Kidney epithelial cell (primary cell): ENCODE measurements around the gene CPLX4. TPM values are rescaled to one million over a fixed set of nuclear protein-coding genes. Genes with fewer than 3 reads are reported as not detected.

Experiments
- DNase-seq: peaks from one replicate; pipeline ENCODE4 v3.0.0-alpha.2; 2010; ENCODE audit warnings: low read depth
- H3K27me3 ChIP-seq: 2 replicates; pipeline ENCODE4 v1.6.0; 2011; ENCODE audit warnings: low read length; ENCODE audit not compliant: control insufficient read depth, insufficient read depth
- H3K36me3 ChIP-seq: 2 replicates; pipeline ENCODE4 v1.5.1; 2011; ENCODE audit warnings: low read length; ENCODE audit not compliant: control insufficient read depth, insufficient read depth
- H3K4me3 ChIP-seq: 2 replicates; pipeline ENCODE4 v1.5.1; 2011; ENCODE audit warnings: low read depth, mild to moderate bottlenecking, control low read depth, low read length
- total RNA-seq: library from RNA; depleted of rRNA; stranded (reverse); fragments of >200 nt; gene quantifications from 2 replicates; pipeline ENCODE4 v1.2.3, GENCODE V29; 2015
- TF ChIP-seq, protein P1 (sequence below): IDR thresholded peaks from 2 replicates; pipeline ENCODE4 v1.5.1; 2011; ENCODE audit warnings: mild to moderate bottlenecking, moderate library complexity, low read length, control low read depth, inconsistent platforms; ENCODE audit not compliant: insufficient read depth, poor library complexity, severe bottlenecking

Gene CPLX4
- total RNA-seq, 1 donor from 2014 or later, result not detected

DNA sequence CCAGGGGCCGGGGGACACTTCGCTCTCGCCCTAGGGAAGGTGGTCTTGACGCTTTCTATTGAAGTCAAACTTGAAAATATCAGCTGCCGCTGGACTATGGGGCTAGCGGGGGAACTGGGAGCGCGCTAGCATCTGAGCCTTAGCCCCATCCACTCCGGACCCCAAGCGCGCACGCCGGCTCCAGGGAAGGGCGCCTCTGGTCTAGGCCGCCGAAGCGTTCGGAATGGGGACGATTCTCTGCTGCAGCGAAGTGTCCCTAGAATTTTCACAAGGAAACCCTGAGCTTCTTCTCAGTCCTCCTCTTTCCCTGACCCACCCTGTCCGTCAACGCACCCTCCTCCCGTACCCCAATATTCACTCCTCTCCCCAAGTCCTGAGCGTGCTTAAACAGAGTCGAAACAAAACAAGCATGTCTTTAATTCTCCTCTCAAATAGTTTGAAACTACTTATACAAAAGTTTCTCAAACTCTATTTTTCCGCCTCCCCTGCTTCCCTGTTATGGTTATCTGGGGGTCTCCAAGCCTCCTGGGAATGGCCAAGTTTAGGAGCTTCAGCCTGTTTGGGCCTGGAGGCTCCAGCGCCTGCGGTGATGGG lies 50.2 kb downstream of the CPLX4 start:
- H3K4me3 ChIP-seq, result no peak overlapping the region
- H3K27me3 ChIP-seq, result peaks cover 96% of the 10 kb centered on the region

DNA sequence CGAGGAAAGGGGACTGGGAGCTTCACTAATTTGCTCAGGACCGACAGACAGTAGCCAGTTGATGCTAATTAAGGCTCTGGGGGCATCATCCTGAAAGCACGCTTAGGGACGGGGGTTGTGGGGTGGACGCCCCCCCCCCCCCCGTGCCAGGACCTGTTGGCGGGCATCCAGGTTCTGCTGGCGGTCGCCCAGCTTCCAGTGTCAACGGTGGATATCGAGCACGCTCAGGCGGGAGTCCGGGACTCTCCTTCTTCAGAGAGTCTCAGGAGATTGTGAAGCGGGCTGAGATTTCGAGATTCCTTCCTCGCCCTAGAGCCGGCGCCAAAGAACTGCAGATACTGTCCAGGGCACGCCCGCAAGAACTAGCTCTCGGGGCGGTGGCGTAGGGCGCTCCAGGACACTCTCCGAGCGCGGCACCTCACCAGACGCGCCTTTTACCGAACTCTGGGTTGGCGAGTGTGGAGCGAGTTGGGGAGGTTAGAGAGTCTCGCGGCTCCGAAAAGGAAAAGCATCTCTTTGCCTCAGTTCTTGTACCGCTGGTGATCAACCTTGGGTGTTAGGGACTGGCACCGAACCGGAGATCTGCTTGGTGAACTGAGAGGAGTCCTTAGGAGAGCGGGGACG lies 50.8 kb downstream of the CPLX4 start:
- Histone ChIP-seq H3K27me3 (peaks cover 90% of the 10 kb centered on the region), H3K4me3 (no peak overlapping the region), H3K36me3 (no peaks in the 10 kb centered on the region)
- TF ChIP-seq, protein P1, sequence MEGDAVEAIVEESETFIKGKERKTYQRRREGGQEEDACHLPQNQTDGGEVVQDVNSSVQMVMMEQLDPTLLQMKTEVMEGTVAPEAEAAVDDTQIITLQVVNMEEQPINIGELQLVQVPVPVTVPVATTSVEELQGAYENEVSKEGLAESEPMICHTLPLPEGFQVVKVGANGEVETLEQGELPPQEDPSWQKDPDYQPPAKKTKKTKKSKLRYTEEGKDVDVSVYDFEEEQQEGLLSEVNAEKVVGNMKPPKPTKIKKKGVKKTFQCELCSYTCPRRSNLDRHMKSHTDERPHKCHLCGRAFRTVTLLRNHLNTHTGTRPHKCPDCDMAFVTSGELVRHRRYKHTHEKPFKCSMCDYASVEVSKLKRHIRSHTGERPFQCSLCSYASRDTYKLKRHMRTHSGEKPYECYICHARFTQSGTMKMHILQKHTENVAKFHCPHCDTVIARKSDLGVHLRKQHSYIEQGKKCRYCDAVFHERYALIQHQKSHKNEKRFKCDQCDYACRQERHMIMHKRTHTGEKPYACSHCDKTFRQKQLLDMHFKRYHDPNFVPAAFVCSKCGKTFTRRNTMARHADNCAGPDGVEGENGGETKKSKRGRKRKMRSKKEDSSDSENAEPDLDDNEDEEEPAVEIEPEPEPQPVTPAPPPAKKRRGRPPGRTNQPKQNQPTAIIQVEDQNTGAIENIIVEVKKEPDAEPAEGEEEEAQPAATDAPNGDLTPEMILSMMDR, result no peak
- no peak for DNase-seq

More for the DNA sequence above, 50.2 kb downstream of the CPLX4 start:
- DNase-seq, result no peak
- TF ChIP-seq, protein P1, result no peak
- no peaks in the 10 kb centered on the region for H3K36me3 ChIP-seq

DNA sequence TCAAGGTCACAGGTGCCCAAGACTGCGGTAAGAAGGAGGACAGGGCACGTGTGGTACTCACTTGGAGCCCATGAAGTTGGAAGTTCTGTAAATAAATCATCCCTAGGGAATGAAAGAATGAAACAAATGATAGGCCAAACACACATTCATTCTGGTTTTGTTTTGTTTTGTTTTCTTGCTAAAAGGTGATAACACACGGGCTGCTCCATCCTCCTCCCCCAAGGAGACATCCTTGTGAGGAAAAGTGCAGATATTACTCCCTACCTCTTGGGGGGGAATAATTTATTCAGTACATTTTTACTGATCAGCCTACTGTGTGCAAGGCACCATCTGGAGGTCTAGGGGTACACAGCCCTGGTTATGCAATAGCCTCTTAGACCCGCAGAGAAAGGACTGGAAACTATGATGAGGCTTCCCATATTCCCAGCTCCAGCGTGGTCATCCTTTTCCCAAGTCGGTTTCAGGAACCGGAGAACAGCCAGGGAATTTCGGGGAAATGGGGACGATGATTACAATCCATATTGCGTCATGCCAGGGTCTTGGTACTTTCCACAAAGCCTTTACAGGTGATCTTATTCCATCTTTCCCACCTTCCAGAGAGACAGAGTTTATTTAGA lies 51.5 kb downstream of the CPLX4 start:
- Histone ChIP-seq H3K27me3 (peaks cover 84% of the 10 kb centered on the region), H3K36me3 (no peaks in the 10 kb centered on the region), H3K4me3 (no peak overlapping the region)
- TF ChIP-seq, protein P1, result no peak
- no peak for DNase-seq

DNA sequence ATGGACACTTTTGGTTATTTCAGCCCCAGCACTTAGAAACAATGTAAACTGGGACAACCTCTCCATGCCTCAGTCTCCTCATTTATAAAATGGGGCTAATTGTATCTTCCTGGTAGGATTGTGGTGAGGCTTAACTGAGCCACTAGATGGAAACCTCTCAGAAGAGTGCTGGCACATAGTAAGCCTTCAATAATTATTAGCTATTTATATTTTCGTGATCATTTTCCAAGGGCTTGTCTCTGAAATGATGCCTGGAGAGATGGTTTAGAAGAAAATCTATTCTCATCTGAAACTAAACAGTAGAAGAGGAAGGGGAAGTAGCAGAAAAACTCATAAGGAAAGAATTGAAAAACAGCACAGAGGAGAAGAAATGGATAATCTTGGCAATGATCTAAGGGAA lies 52.0 kb downstream of the CPLX4 start:
- no peak for DNase-seq
- no peaks in the 10 kb centered on the region for H3K36me3 ChIP-seq
- peaks cover 80% of the 10 kb centered on the region for H3K27me3 ChIP-seq
- TF ChIP-seq, protein P1, result no peak
- no peak overlapping the region for H3K4me3 ChIP-seq

DNA sequence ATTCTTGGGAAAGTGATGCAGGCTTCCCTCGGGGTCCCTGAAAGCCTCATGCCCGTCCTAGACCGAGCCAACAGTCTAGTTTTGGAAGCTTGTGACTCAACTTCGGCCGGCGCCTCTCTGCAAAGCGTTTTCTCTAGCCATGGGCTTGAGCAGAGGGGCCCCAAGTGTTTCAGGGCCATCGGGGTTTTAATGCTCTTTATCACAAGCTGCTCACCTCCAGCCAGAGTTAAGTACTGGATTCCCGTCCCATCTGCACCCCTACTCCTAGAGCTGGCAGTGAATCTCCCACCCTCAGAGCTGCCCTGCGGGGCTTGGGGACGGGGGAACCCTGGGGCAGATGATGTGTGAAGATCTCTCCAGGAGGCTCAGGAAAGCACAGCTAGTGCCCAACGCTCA lies 52.5 kb downstream of the CPLX4 start:
- TF ChIP-seq, protein P1, result no peak
- Histone ChIP-seq H3K4me3 (no peak overlapping the region), H3K36me3 (no peaks in the 10 kb centered on the region), H3K27me3 (peaks cover 75% of the 10 kb centered on the region)
- DNase-seq, result no peak
